ENCODE measurements around the gene SARM1. TPM values are rescaled to one million over a fixed set of nuclear protein-coding genes. Genes with fewer than 3 reads are reported as not detected.

SARM1 gene
- total and polyA plus RNA-seq, 9 of the 15 experiments (the other 6 are each of a cell fraction or from before 2014, with no cell fraction given), result 0.04 to 0.55 (median 0.11) TPM; not detected in 2

GRCh38 chr17:28357061-28357900, 14.2 kb upstream of the SARM1 start, which contains the start of gene POLDIP2 (continued):
- TF ChIP-seq GTF3C2 (IDR thresholded peaks at IDR 0.05; ENCODE audit: borderline replicate concordance, extremely low read depth, insufficient read length) (no peak), FOS (IDR thresholded peaks at IDR 0.05; ENCODE audit: extremely low read depth, insufficient read length) (no peak), CSDE1 (IDR thresholded peaks at IDR 0.05) (no peak; a peak in 1 of 4 replicates), ZBTB26 (CRISPR knock-in tag; IDR thresholded peaks at IDR 0.05) (no peak), CUX1 (CRISPR knock-in tag; IDR thresholded peaks at IDR 0.05) (no peak), NCOA1 (IDR thresholded peaks at IDR 0.05; ENCODE audit: low read depth) (peak; percentile 69), WHSC1 (IDR thresholded peaks at IDR 0.05; ENCODE audit: low read length) (no peak), MBD1 (CRISPR knock-in tag; IDR thresholded peaks at IDR 0.05) (no peak)

Measured in K562 (cell line).